ENCODE results near the gene MRNIP.

DNA sequence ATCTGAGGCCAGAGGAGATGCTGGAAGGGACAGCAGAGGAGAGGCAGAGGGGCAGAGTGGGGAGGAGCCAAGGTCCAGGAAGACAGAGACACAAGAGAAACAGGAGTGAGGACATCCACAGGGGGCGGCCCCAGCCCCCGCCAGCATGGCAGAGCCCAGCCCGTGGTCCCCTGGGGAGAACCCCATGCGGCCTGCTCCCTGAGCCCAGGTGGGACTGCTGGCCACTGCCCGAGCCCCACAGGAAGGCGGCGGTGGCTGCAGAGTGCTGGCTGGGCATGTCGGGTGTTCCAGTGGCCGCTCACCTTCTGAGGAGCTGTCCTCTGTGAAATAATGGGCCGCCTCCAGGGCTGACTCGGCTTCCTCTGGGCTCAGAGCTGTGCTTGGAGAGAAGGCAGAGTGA, 8.9 kb upstream of the MRNIP start:
- TF ChIP-seq, protein P1, sequence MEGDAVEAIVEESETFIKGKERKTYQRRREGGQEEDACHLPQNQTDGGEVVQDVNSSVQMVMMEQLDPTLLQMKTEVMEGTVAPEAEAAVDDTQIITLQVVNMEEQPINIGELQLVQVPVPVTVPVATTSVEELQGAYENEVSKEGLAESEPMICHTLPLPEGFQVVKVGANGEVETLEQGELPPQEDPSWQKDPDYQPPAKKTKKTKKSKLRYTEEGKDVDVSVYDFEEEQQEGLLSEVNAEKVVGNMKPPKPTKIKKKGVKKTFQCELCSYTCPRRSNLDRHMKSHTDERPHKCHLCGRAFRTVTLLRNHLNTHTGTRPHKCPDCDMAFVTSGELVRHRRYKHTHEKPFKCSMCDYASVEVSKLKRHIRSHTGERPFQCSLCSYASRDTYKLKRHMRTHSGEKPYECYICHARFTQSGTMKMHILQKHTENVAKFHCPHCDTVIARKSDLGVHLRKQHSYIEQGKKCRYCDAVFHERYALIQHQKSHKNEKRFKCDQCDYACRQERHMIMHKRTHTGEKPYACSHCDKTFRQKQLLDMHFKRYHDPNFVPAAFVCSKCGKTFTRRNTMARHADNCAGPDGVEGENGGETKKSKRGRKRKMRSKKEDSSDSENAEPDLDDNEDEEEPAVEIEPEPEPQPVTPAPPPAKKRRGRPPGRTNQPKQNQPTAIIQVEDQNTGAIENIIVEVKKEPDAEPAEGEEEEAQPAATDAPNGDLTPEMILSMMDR (IDR thresholded peaks at IDR 0.05) = no peak
- TF ChIP-seq POLR2A (IDR thresholded peaks at IDR 0.05) = no peak
